GM21529 (cell line): ENCODE data around the gene PLPP3.

Experiments
- ATAC-seq: cut with Tn5 transposase; IDR thresholded peaks from one replicate; pipeline ENCODE4 v1.9.1; 2021; ENCODE audit not compliant: unreplicated experiment

Gene PLPP3

DNA sequence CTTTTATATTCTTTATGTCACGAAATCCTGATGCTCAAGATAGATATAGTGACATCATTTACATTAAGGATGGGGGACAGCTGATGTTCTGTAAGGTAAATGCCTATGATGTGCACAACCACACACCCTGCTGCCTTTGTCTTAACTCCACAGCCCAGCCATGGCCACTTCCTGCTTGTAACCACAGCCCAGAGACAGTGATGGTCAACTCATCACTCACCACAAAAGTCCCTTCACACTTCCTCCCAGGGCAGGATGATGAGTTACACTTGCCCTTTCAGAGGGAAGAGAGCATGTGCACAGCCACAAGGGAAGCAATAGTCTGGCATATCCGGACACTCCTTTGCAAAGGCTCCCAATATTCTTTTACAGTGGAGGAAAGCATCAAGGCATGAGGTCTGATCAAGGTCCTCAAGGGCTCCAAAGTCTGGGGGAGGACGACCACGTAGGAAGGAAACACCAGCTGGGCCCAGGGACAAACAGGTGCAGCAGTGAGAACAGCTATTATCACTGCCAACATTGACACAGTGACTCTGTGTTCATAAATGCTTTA is 53.8 kb downstream of the PLPP3 start:
- peak; percentile 81 for ATAC-seq

DNA sequence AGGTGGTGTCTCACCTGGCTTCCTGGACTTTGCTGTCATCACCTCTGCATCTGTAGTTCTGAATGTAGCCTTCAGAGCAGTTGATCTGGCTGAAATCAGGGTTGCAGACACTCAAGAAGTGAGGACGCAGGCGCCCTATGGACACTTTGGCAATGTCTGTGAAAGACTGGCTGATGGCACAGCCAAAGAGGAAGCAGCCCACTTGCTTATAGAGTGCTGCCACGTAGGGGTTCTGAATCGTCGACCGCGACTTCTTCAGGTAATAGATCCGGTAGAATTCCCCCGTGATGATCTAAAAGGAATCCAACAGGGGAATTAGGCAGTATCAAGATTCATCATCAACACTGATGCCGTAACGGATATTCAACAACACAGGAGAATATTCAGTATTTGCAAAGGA is 55.1 kb downstream of the PLPP3 start:
- no peak for ATAC-seq

DNA sequence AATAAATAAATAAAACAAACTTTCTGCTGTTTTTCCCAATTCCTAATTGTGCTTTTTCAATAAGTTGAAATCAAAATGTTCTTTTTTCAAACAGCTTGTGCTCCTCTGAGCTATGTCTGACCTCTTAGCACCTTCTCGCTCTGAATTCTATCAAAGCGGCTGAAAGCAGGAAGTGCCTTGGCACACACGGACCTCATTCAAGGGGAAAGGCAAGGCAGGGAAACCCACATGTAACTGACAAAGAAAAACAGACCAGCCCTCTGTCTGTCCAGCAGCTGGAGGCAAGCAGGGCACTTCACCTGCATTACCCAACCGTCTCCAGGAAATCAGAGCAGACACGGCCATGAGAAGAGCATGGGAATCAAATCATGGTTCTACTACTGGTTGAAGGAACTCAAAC is 56.7 kb downstream of the PLPP3 start:
- ATAC-seq = no peak

DNA sequence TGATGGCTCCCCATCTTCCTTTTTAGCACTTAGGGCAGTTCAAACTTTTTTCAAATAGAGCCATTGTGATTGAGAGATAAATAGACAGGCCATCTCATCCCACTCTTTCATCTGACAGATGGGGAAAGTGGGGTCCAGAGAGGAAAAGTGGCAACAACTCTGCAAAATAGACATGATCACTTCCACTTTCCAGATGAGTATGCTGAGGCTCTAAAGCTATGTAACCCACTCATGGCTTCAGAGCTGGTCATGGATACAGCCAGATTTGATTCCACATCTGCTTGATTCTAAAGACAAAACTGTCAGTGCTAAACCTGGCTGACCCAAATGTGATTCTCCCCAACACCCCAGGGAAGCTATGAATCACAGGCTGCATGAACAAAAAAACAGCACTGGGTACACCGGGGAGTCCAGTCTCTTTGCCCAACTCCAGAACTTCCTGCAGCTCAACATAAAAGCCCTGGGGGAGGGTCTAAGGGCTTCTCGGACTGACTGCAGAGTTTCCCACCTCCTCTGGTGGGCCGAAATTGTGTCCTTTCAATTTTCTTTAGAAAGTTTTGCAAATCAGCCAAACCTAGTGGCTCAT is 59.3 kb downstream of the PLPP3 start:
- no peak for ATAC-seq

DNA sequence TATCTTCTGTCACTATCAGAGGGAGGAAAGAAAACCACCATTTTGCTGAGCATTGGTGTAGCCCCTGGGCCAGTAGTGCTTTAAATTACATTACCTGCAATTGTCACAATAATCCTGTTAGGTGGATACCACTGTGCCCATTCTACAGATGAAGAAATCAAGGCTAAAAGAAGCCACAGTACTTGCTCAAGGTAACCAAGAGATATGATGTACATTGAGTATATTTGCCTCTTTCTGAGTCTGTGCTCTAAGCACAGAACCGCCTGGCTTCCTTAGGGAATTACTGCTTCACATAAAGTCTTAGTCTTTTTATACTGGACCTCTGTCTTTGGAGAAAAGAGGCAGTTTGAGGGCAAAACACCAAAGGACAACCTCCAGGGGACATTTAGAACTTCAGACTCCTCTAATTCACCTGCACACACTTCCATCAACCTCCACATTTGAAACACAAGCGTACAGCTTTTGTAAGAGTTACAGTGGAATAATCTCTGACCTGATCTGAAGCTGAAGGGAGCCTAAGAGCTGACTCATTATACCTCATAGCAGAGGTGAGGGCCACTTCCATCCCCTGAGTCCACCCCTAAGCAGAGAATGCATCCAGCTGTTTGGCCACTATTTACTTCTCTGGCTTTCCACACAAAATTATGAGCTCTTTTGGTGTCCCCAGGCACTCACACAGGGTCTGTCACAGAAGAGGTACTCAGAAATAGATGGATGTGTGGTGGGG is 61.8 kb downstream of the PLPP3 start:
- ATAC-seq = no peak

DNA sequence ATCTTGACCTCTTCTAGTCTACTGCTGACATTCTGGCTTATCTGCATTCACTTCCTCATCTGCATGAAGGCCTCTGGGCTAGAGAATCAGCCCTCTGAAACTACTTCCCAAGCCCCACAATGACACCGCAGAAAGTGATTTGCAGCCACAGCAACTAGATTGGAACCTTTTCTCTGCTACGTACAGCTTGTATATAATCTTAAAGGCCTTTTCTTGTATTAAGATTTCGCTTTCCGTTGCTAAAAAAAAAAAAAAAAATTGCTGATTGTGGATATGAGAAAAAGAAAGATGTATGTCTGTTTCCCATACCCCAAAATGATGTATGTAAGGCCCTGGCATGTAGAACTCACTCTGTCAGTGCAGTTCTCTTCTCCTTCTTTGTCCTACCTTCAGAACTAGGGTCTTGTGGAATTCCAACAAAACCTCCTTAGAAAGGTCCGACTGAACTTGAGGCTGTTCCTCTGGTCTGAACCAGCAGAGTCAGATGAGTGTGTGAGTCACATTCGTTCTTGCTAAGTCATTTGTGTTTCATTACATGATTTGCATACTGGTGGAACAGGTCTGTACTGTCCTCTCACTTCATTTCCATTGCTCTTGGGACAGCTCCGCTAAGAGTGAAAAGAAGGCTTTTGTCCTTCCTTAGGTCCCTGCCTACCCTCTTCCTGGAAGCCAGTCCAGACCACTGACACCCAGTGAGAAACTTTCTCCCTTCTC is 62.7 kb downstream of the PLPP3 start:
- peak; percentile 88 for ATAC-seq

DNA sequence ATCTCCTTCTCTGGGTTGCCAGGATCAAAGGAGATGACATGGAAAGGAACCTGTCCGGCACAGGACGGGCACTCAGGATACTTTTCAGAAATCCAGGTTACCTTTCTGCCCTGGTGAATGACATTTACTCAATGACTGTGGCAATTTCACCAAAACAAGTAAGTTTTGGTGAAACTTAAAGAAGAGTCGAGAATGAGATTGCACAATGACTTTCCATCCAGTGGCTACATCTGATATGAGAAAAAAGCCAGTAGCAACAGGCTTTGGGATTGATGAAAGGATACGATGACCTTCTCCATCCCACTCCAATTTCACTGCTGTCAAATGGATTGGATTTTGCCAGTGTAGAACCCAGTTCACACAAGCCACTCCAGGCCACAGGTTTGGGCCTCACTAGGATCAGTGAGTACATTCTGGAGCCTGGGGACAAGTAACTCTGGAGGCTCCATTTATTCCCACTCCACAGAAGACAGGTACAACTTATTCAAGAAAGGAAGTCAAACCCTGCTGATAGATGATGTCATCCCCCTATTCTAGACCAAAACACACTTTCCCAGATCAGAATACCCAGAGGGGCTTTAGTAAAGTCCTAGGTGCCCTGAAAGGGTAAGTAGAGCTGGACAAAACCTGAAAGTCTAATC is 63.3 kb downstream of the PLPP3 start:
- no peak for ATAC-seq

DNA sequence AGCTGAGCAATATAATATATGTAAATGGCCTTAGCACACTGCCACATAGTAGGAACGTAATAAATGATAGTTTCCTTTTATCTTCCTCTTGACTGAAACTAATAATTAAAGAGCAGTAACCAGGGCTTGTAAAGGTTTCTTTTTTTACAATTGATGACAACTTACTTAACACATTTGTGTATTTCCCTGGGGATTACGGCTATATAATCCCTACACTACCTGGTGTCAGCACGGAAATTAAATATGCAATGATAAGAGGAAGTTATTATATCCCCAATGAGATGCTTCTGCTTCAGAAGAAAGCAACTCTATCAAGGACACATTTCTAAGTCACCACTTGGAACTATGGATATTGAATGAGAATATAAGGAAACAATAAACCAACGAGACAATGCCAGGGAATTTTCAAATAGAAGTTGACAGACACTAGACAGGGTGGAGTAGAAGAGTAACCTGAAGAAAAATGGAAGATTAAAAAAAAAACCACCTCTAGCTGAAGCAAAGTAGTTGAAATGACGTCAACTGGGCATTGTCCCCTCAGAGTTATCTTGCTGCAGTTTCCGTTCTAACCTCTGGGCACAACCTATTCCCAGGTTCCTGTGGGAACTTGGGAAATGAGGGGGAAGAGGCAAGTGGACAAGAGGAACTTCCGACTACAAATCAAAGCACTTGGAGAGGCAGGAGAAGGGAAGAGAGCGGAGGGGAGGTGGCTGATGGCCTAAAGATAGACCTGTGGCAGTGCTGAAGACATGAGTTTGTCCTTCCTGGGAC is 66.5 kb downstream of the PLPP3 start:
- no peak for ATAC-seq

DNA sequence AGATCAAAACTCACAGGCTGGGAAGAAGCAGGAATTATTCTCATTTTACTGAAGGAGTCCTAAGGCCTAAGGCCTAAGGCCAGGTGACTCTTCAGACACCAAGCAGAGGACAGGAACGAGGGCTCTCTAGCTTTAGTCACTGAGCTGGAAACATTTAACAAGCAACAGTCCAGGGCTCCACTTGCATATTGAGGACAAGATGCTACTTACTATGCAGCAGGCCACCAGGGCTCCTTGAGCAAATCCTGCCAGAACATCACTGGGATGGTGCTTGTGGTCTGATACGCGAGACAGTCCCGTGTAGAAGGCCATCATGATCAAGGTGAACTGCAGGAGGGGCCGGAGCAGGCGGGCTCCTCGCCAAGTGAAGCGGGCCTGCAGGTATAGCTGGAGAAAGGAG is 67.6 kb downstream of the PLPP3 start:
- no peak for ATAC-seq

DNA sequence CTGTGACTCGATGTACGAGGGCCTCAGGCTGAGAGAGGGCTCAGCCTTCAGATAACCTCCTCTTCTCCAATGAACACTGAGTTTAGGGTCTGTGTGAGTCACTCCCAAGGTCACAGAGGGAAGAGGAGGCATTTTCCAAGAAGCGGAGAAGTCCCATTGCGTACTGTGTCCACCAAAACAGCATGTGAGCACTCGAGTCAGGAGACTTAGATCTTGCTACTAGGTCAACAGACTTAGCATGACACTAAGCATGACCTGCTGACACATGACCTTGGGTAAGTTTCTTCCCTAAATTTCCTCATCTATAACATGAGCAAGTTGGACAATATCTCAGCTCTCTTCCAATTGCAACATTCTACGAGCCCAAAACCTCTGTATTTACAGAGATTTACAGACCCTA is 68.0 kb downstream of the PLPP3 start:
- no peak for ATAC-seq

DNA sequence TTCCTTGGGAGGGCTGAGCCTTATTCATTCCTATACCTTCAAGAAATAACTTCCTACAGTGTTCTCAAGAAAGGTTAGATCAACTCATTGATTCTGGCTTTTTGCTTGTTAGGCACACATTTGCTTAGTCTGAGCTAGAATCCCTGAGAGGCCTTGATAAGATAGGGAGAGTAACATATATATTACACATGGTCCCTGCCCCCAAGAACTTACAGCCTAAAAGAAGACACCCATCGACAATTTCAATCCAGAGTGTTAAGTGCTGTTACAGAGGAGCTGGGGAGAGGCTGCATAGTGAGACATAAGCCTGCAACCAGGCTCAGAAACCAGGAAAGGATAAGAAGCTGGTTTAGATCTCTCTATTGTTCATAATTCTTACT is 68.7 kb downstream of the PLPP3 start:
- ATAC-seq = no peak

DNA sequence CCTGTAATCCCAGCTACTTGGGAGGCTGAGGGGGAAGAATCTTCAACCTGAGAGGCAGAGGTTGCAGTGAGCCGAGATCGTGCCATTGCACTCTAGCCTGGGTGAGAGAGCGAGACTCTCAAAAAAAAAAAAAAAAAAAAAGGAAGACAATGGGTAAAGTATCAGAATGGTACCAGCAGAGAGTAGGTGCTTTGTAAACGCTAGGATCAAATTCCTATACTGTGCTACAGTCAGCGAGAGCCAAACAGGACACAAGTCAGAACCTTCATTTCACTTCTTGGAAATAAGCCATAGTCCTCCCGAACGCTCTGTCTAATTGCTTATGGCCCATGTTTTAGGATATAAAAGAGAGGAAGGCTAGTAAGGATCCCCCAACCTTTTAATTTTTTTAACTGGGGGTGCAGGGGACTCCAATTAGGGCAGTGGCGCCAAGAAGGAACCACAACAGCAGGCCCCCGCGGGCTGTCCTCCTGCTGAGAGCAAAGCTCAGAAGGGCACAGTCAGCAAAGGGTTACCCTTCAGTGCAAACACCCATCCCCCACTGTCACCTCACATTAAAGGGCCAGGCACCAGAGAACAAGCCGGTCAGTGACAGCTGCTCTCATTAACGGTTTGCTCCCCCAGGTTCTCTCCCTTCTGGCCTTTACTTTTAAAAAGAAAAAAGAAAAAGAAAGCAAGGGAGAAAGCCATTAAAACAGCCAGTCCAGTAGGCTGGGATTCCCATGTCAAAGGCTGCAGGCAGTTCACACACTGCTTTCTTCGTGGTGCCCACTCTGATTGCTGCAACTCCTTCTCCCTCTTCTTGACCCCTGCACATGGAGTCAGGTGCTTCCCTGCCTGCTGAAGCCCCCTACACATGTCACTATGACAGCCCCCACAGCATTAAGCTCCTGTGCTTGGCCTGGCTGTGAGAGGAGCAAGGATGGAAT is 69.4 kb downstream of the PLPP3 start:
- no peak for ATAC-seq

DNA sequence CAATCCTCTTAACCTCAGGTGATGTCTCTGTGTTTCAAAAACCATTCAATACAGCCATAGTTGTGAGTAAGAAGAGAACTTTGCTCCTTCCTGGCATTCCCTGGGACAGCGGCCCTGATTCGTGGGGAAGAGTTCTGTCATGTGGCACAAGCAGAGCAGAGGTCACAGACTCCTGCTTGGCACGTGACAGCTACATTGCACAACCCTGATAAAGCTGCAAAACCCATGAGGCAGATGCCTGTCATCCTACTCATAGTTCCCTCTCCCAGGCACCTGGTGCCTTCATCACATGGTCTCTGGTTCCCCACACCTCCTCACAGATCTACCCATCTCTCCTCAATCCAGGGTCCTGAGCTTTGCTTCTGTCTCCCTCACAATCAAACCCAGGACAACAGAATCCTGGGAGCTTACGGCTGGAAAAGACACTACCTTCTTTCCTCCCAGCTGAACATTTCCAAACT is 70.8 kb downstream of the PLPP3 start:
- no peak for ATAC-seq

DNA sequence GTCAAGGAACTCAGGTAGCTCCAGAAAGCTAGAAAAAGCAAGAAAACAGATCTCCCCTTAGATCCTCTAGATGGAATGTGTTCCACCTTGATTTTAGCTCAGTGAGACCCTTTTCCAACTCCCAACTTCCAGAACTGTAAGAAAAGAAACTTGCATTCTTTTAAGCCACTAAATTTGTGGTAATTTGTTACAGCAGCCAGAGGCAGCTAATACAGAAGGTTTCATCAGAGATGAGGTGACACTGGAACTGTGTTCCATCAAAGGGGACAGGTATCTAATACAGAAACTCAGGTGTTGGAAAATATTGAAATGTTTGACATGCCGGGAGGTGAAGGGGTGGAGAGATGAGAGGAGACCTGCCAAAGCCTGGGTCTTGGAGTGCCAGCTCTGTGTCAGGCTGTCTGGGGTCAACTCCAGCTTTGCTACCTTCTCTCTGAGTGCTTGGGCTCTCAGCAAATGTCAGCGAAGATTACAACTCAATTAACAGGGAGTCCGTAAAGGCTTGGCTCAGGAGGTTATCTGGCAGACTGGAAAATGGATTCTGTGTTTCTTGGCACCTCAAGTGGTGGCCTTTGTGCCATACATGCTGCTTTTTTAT is 71.3 kb downstream of the PLPP3 start:
- no peak for ATAC-seq

DNA sequence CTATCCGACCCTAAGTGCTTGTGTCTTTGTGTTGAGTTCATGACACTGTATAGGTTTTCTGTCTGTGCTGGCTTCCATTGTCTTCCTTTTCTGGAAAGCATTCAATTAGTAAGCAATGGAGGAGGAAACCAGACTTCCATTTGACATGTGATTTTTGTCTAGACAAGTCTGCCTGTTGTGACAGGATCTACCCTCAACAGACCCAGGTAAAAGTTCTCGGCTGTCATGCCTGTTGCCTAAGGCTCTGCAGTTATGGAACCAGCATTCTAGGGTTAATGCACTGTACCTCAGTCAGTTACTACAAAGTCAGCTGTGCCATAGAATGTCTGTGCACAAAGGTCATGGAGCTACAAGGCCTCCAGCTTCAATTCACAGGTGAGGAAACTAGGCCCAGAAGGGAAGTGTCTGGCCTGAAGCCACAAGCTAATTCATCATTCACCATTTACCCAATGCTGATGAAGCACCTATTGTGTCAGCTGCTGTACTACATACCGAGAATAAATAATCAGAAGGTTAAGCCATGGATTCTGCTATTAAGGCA is 72.3 kb downstream of the PLPP3 start:
- no peak for ATAC-seq

DNA sequence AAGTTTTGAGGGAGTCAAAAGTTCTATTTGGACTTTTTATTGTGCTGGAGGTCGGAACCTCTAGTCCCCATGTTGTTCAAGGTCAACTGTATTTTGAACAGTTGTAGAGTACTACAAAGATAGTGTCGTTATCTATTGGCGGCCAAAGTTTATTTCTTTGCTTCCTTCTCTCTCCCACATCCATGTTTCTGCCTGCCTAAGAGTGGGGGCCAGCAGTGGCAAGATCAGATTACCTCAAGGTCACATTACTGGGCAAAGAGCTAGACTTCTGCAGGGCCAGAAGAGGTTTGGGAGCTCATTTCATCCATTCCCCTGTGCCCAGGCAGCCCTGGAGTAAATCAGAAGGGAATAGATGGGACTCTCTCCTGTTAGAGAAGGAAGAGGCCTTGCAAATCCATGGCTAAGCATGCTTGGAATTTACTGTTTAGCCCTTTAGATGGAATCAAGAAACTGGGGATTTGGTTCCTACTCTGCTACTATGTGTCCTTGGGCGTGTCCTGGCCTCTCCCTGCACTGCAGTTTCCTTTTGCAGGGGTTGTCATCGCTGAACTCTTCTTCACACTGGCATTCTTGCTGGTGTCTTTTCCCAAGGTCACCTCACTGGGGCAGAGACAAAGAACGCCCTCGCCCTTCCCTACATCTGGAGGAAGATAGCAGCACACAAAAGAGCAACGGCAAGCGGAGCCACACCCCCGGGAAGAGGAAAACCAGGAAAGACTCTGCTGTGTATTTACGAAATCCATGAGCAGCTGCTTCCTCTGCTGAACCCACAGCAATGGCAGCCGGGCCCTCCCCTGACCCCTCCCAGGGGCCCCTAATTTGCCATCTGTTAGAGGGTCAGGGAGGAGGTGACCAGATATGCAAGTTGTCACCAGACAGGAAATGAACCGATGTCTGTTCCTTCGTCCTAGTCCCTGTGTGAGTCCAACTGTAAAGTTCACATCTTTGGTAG is 73.3 kb downstream of the PLPP3 start:
- ATAC-seq = no peak

DNA sequence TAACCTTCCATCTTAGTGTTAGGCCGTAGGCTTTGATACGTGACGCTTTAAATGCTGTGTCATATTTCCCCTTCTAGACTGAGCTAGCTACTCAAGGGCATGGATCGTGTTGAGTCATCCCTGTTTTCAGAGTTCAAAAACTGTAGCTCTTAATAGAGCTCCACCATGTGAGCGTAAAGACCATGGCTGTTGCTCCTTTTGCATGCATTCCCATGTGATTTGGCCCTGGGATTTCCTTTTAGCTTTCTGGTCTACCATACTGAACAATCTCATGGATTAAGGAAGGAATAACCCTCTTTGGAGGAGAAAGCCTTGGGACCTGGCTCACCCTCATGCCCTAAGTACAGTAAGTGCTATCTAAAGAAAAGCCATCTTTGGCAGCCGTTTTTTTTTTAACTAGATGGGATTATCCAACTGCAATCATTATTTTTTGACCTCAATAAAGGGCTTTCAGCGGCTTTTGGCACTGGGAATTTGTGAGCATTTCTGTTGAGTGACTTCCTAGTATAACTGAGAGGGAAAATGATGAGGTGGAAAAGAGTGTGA is 76.6 kb downstream of the PLPP3 start:
- no peak for ATAC-seq

DNA sequence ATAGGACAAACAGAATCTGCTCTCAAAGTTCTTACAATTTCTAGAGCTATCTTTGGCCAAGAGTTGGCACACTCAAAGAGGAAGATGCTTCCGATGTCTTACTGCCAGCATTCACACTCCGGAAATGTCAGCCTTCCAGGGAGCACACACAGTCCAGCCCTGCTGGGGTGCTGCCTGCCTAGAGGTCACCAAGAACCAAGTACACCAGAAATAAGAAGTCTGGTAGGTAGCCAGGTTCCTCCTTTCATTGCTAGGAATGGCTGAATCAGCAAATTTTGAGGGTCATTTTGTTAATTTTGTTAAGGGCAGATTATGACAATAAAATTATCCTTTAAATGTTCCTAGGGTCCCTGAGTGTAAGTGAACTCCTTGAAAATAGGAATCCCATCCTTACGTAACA is 77.5 kb downstream of the PLPP3 start:
- ATAC-seq = no peak
